ENCODE data around the gene ITPRIPL2. TPM values are rescaled to one million over a fixed set of nuclear protein-coding genes. Genes with fewer than 3 reads are reported as not detected.
A peak's percentile ranks its signal among the peaks of the same experiment; 100 is the strongest.

Gene ITPRIPL2
- total RNA-seq, 1 donor from 2014 or later, result 3.4 TPM

DNA sequence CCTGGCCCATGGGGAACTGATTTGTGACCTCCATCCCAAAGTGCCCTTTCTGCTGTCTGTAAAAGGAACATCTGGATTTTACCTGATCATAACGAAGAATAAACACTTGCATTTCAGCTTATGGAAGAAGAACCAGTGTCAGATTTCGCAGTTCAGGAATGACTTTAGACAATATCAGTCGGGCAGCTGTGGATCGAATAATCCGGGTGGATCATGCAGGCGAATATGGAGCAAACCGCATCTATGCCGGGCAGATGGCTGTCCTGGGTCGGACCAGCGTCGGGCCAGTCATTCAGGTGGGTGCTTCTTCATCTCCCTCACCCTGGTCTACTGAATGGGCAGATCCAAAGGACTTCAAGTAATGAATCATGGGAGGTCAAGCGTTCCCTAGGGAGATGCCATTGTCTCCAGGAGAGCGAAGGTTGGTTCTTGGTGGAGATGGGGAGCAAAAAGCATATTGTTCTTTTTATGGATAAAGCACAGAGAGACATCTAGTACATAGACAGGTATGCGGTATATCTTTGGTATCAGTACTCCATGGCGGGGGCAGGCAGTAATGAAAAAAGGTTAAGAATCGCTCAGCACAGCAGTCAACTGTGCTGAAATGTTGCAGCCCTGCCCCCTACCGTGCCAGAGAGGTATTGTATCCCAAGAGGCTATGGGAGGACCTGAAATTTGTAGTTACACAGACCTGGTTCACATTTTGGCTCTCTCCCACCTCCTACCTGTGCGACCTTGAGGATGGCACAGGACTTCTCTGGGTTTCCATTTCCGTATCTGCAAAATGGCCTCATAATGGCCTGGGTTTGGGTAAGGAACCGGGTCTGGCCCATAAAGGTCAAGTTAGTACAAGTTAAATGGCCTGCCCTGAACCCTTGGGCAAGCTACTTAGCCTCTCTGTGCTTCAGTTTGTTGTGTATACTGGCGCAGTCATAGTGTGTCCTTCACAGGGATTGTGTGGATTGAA is 41.7 kb upstream of the ITPRIPL2 start:
- Mint-ChIP-seq H3K27me3 (ENCODE audit: unreplicated experiment) (peaks cover 3% of the 10 kb centered on the region), H3K36me3 (ENCODE audit: unreplicated experiment) (no peaks in the 10 kb centered on the region), H3K27ac (ENCODE audit: unreplicated experiment) (no peak overlapping the region), H3K4me3 (ENCODE audit: unreplicated experiment) (no peak overlapping the region), H3K9me3 (ENCODE audit: unreplicated experiment) (peaks cover 5% of the 10 kb centered on the region), H3K4me1 (ENCODE audit: low read depth, unreplicated experiment) (no peaks in the 10 kb centered on the region)
- TF ChIP-seq, protein P1, sequence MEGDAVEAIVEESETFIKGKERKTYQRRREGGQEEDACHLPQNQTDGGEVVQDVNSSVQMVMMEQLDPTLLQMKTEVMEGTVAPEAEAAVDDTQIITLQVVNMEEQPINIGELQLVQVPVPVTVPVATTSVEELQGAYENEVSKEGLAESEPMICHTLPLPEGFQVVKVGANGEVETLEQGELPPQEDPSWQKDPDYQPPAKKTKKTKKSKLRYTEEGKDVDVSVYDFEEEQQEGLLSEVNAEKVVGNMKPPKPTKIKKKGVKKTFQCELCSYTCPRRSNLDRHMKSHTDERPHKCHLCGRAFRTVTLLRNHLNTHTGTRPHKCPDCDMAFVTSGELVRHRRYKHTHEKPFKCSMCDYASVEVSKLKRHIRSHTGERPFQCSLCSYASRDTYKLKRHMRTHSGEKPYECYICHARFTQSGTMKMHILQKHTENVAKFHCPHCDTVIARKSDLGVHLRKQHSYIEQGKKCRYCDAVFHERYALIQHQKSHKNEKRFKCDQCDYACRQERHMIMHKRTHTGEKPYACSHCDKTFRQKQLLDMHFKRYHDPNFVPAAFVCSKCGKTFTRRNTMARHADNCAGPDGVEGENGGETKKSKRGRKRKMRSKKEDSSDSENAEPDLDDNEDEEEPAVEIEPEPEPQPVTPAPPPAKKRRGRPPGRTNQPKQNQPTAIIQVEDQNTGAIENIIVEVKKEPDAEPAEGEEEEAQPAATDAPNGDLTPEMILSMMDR (IDR thresholded peaks at IDR 0.05; ENCODE audit: partially characterized antibody, unreplicated experiment), result peak; percentile 68
- peak; percentile 65 for DNase-seq

DNA sequence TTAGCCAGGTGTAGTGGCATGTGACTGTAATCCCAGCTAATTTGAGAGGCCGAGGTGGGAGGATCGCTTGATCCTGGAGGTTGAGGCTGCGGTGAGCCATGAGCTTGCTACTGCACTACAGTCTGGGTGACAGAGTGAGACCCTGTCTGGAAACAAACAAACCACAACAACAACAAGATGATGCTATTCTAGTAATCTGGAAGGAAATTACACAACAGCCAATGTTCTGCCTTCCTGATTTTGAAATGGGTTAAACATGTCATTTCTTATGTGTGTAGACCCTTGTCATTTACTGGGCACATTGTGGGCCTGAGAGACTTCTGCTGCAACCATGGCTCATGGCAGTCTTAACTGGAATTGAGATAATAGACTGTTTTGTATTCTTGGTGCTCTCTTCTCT is 40.4 kb upstream of the ITPRIPL2 start:
- no peak for DNase-seq
- Mint-ChIP-seq H3K4me1 (ENCODE audit: low read depth, unreplicated experiment) (no peaks in the 10 kb centered on the region), H3K4me3 (ENCODE audit: unreplicated experiment) (no peak overlapping the region), H3K27me3 (ENCODE audit: unreplicated experiment) (no peaks in the 10 kb centered on the region), H3K27ac (ENCODE audit: unreplicated experiment) (no peak overlapping the region), H3K9me3 (ENCODE audit: unreplicated experiment) (no peaks in the 10 kb centered on the region), H3K36me3 (ENCODE audit: unreplicated experiment) (no peaks in the 10 kb centered on the region)
- TF ChIP-seq, protein P1 (IDR thresholded peaks at IDR 0.05; ENCODE audit: partially characterized antibody, unreplicated experiment), result no peak

DNA sequence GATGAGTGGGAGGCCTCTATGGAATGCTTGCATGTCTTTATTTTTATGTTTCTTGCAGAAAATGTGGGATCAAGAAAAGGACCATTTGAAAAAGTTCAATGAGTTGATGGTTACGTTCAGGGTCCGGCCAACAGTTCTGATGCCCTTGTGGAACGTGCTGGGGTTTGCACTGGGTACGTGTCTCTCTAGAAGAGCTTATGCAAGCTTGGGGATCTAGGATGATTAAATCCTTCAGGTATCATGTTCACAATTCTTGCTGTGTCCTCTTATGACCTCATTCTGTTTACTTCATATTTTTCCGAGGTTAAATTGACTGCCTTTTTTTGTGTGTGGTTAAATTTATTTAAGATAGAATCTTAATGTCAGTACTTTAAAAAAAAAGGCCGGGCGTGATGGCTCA is 39.9 kb upstream of the ITPRIPL2 start:
- Mint-ChIP-seq H3K27ac (ENCODE audit: unreplicated experiment) (no peak overlapping the region), H3K9me3 (ENCODE audit: unreplicated experiment) (no peaks in the 10 kb centered on the region), H3K27me3 (ENCODE audit: unreplicated experiment) (no peaks in the 10 kb centered on the region), H3K36me3 (ENCODE audit: unreplicated experiment) (no peaks in the 10 kb centered on the region), H3K4me1 (ENCODE audit: low read depth, unreplicated experiment) (no peaks in the 10 kb centered on the region), H3K4me3 (ENCODE audit: unreplicated experiment) (no peak overlapping the region)
- DNase-seq, result no peak
- TF ChIP-seq, protein P1 (IDR thresholded peaks at IDR 0.05; ENCODE audit: partially characterized antibody, unreplicated experiment), result no peak

DNA sequence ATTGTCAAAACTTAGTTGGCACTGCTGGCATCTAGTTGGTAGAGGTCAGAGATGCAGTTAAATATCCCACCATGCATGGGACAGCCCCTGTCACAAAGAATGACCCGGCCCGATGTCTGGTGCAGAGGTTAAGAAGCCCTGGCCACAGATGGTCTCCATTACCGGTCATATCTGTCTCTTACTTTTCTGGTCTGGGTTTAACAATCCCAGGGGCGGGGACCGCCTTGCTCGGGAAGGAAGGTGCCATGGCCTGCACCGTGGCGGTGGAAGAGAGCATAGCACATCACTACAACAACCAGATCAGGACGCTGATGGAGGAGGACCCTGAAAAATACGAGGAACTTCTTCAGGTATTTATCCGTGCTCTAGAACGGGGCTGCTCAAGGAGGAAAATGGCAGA is 38.3 kb upstream of the ITPRIPL2 start:
- H3K27ac Mint-ChIP-seq (ENCODE audit: unreplicated experiment), result no peak overlapping the region

More for the DNA sequence above, 38.3 kb upstream of the ITPRIPL2 start:
- DNase-seq, result no peak
- TF ChIP-seq, protein P1 (IDR thresholded peaks at IDR 0.05; ENCODE audit: partially characterized antibody, unreplicated experiment), result no peak
- H3K4me1 Mint-ChIP-seq (ENCODE audit: low read depth, unreplicated experiment), result no peaks in the 10 kb centered on the region
- no peaks in the 10 kb centered on the region for H3K9me3 Mint-ChIP-seq (ENCODE audit: unreplicated experiment)
- no peaks in the 10 kb centered on the region for H3K36me3 Mint-ChIP-seq (ENCODE audit: unreplicated experiment)
- H3K27me3 Mint-ChIP-seq (ENCODE audit: unreplicated experiment), result no peaks in the 10 kb centered on the region
- no peak overlapping the region for H3K4me3 Mint-ChIP-seq (ENCODE audit: unreplicated experiment)

Measured in glutamatergic neuron (in vitro differentiated cells).